Gastroesophageal sphincter (tissue), 3 donors: ENCODE measurements around the gene DNTTIP2.

Source experiments
- EP300 ChIP-seq: sonication (generic); formaldehyde crosslinking; IDR thresholded peaks from one replicate; pipeline ENCODE4 v1.6.1; 2017; ENCODE audit warnings: antibody characterized with exemption, mild to moderate bottlenecking
- POLR2A ChIP-seq, 2 donors: fragments of 450-650 bp; IDR thresholded peaks; one replicate each; pipeline ENCODE4 v1.6.1; 2017; ENCODE audit warnings: antibody characterized with exemption in 2 of 2, mild to moderate bottlenecking in 2 of 2, moderate library complexity in 1 of 2
- POLR2AphosphoS5 ChIP-seq: sonication (generic); formaldehyde crosslinking; IDR thresholded peaks from one replicate; pipeline ENCODE4 v1.6.1; 2017; ENCODE audit warnings: antibody characterized with exemption
- TF ChIP-seq, protein P1 (sequence below), 4 experiments: fragments of 200-600 bp in 2 of 4; fragments of 450-650 bp in 2 of 4; sonication (generic) in 1 of 4; IDR thresholded peaks; one replicate each; pipeline ENCODE4 v1.5.1; 2017 to 2019; ENCODE audit warnings: antibody characterized with exemption in 4 of 4, mild to moderate bottlenecking in 2 of 4, moderate library complexity in 2 of 4

- TF ChIP-seq, protein P1, sequence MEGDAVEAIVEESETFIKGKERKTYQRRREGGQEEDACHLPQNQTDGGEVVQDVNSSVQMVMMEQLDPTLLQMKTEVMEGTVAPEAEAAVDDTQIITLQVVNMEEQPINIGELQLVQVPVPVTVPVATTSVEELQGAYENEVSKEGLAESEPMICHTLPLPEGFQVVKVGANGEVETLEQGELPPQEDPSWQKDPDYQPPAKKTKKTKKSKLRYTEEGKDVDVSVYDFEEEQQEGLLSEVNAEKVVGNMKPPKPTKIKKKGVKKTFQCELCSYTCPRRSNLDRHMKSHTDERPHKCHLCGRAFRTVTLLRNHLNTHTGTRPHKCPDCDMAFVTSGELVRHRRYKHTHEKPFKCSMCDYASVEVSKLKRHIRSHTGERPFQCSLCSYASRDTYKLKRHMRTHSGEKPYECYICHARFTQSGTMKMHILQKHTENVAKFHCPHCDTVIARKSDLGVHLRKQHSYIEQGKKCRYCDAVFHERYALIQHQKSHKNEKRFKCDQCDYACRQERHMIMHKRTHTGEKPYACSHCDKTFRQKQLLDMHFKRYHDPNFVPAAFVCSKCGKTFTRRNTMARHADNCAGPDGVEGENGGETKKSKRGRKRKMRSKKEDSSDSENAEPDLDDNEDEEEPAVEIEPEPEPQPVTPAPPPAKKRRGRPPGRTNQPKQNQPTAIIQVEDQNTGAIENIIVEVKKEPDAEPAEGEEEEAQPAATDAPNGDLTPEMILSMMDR (IDR thresholded peaks at IDR 0.05) = no peak
- TF ChIP-seq POLR2AphosphoS5 (no peak), POLR2A (IDR thresholded peaks at IDR 0.05) (no peak), EP300 (no peak)
Observed at GRCh38 chr1:93824834-93825233, 54.2 kb downstream of the DNTTIP2 start.
